ENCODE data around the gene DOCK4.

DOCK4 gene

GRCh38 chr7:112147793-112148361 lies 58.3 kb downstream of the DOCK4 start:
- no peaks in the 10 kb centered on the region for H3K9me3 Mint-ChIP-seq
- H3K4me1 Mint-ChIP-seq: no peaks in the 10 kb centered on the region
- H3K27ac Mint-ChIP-seq: no peak overlapping the region
- CTCF ChIA-PET: no interaction called here
- DNase-seq: no peak
- no peaks in the 10 kb centered on the region for H3K36me3 Mint-ChIP-seq
- H3K4me3 Mint-ChIP-seq: no peak overlapping the region
- peaks cover 12% of the 10 kb centered on the region for H3K27me3 Mint-ChIP-seq

GRCh38 chr7:112145206-112145605 lies 61.0 kb downstream of the DOCK4 start:
- Mint-ChIP-seq H3K27ac (no peak overlapping the region), H3K4me3 (no peak overlapping the region), H3K36me3 (no peaks in the 10 kb centered on the region), H3K4me1 (no peaks in the 10 kb centered on the region), H3K27me3 (peaks cover 5% of the 10 kb centered on the region), H3K9me3 (no peaks in the 10 kb centered on the region)
- CTCF ChIA-PET: no interaction called here
- DNase-seq: no peak

- Mint-ChIP-seq H3K27me3 (peaks cover 5% of the 10 kb centered on the region), H3K27ac (no peak overlapping the region), H3K9me3 (no peaks in the 10 kb centered on the region), H3K4me3 (no peak overlapping the region), H3K36me3 (no peaks in the 10 kb centered on the region), H3K4me1 (no peaks in the 10 kb centered on the region)
- DNase-seq: no peak
- CTCF ChIA-PET: no interaction called here
Observed at GRCh38 chr7:112144284-112145059, 61.7 kb downstream of the DOCK4 start.

DNA sequence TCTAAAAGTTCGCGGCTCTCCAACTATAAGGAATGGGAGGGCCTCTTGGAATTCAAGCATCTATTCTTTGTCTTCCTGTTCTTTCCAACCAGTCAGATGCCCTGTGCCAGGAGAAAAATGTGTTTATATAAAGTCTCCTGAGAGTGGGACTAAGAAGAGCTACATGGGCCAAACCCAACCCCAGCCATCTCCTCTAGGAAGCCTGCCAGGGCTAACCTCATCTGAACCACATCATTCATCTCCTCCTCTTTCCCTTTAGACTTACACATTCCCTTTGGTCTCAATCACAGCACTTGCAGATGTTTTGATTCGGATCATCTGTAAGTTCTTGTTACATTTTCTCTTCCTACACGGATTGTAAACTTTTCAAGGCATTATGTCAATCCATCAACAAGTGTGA lies 62.6 kb downstream of the DOCK4 start:
- H3K9me3 Mint-ChIP-seq: no peaks in the 10 kb centered on the region
- no peak for DNase-seq
- H3K27me3 Mint-ChIP-seq: peaks cover 5% of the 10 kb centered on the region
- no peak overlapping the region for H3K4me3 Mint-ChIP-seq
- no peaks in the 10 kb centered on the region for H3K4me1 Mint-ChIP-seq
- H3K36me3 Mint-ChIP-seq: no peaks in the 10 kb centered on the region
- CTCF ChIA-PET: no interaction called here
- no peak overlapping the region for H3K27ac Mint-ChIP-seq

DNA sequence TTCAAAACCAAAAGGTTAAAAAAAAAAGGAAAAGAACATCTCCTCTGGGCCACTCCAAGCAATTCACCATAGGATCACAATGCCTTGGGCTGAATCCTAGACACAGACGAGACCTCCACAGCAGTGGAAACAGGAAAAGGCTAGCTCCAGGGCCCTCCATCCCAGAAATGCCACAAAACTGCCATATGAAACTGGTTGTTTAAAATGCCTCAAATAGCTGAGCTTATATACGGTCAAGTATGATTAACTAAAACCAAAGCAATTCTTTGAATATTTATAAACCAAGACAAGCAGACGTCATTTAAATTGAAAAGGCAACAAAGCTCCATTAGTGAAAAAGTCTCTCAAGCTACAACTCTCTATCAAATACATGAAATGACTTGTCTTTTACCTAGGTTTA lies 63.1 kb downstream of the DOCK4 start:
- CTCF ChIA-PET: no interaction called here
- H3K4me1 Mint-ChIP-seq: no peaks in the 10 kb centered on the region
- H3K36me3 Mint-ChIP-seq: no peaks in the 10 kb centered on the region
- H3K4me3 Mint-ChIP-seq: no peak overlapping the region
- H3K27ac Mint-ChIP-seq: no peak overlapping the region
- DNase-seq: no peak
- H3K9me3 Mint-ChIP-seq: no peaks in the 10 kb centered on the region
- peaks cover 5% of the 10 kb centered on the region for H3K27me3 Mint-ChIP-seq

DNA sequence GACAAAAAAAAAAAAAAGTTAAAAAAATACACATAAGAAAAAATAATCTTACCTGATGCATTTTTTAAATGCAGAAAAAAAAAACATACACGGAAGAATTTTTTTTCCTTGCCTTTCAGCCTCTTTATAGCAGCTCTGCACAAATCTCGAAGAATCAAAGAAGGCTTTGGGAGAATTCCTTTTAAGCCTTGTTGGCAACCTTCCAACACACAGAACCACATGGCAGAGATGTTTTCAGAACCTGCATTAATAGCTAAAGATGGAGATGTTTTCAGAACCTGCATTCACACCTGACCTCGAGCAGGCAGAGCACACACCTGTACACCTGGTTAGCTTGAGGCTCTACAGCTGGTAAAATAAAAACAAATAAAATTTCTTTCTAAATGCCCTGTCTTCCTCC lies 65.6 kb downstream of the DOCK4 start:
- Mint-ChIP-seq H3K9me3 (no peaks in the 10 kb centered on the region), H3K27me3 (no peaks in the 10 kb centered on the region), H3K4me1 (no peaks in the 10 kb centered on the region), H3K4me3 (no peak overlapping the region), H3K36me3 (no peaks in the 10 kb centered on the region), H3K27ac (no peak overlapping the region)
- CTCF ChIA-PET: no interaction called here
- no peak for DNase-seq

GRCh38 chr7:112138938-112139337 lies 67.3 kb downstream of the DOCK4 start:
- H3K4me3 Mint-ChIP-seq: no peak overlapping the region
- CTCF ChIA-PET: no interaction called here

DNA sequence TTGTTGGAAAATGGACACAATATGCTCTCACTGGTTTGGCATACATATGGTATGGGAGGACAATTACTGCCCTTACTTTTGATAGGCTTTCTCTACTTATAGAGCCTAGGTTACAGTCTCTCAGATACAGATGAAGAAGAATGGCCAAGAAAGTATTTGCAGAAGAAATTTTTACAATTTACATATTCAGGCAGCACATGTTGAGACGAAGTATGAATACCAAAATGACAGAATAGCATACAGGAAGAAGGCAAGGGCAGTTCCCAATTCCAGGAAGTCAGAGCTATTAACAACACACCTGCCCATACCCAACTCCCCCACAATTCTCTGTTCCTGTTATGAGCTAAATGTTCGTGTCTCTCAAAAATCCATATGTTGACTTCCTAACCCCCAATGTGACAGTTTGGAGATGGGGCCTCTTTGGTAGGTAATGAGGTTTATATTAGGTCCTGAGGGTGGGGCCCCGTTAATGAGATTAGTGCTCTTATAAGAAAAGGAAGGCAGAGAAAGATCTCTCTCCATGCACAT lies 67.8 kb downstream of the DOCK4 start:
- H3K27me3 Mint-ChIP-seq: no peaks in the 10 kb centered on the region
- DNase-seq: no peak
- H3K36me3 Mint-ChIP-seq: no peaks in the 10 kb centered on the region
- CTCF ChIA-PET: no interaction called here
- H3K4me3 Mint-ChIP-seq: no peak overlapping the region
- H3K9me3 Mint-ChIP-seq: no peaks in the 10 kb centered on the region
- no peak overlapping the region for H3K27ac Mint-ChIP-seq
- H3K4me1 Mint-ChIP-seq: no peaks in the 10 kb centered on the region

More at GRCh38 chr7:112138938-112139337, 67.3 kb downstream of the DOCK4 start:
- DNase-seq: no peak
- H3K27me3 Mint-ChIP-seq: no peaks in the 10 kb centered on the region
- H3K4me1 Mint-ChIP-seq: no peaks in the 10 kb centered on the region
- no peak overlapping the region for H3K27ac Mint-ChIP-seq
- no peaks in the 10 kb centered on the region for H3K36me3 Mint-ChIP-seq
- H3K9me3 Mint-ChIP-seq: no peaks in the 10 kb centered on the region

DNA sequence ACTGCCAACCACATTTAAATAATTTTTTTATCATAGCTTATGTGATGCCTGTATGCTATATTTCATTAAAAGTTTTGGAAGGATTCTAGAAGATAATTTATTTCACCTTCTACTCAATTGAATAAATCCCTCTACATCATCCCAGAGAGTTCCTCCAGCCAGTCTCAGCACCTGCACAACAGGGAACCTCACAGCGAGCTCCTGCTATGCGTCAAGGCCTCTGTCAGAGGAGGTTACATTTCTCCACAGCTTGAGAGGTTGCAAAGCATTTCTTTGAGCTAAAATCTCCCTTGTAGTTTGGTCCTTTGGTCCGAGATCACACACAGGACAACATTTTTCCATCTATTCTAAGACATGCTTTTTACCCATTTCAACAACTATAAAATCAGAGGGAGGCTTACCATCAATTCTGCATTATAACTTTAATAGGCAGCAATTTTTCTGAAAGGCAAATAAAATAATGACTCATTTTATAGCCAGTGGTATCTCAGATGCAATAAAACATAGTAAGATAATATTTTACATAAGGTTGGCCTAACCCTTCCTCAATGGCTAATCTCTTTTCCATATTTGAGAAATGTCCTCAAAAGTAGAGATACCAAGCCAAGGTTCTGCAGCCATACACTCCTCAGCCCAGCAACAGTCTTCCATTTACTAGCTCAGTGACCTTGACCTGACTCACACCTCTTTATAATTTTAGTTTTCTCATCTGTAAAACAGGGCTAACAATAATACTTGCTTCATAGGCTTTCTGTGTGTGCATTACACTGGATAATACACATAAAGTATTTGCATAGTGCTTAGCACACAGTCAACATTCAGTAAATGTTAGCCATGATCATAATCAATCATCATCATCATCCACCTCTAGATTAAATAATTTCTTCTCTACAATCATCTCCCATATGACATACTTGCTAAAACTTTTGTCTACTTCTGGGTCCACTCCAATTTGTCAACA lies 68.8 kb downstream of the DOCK4 start:
- CTCF ChIA-PET: no interaction called here
- H3K36me3 Mint-ChIP-seq: no peaks in the 10 kb centered on the region
- H3K4me3 Mint-ChIP-seq: no peak overlapping the region
- no peaks in the 10 kb centered on the region for H3K4me1 Mint-ChIP-seq
- no peak for DNase-seq
- no peaks in the 10 kb centered on the region for H3K9me3 Mint-ChIP-seq
- H3K27me3 Mint-ChIP-seq: no peaks in the 10 kb centered on the region
- no peak overlapping the region for H3K27ac Mint-ChIP-seq

DNA sequence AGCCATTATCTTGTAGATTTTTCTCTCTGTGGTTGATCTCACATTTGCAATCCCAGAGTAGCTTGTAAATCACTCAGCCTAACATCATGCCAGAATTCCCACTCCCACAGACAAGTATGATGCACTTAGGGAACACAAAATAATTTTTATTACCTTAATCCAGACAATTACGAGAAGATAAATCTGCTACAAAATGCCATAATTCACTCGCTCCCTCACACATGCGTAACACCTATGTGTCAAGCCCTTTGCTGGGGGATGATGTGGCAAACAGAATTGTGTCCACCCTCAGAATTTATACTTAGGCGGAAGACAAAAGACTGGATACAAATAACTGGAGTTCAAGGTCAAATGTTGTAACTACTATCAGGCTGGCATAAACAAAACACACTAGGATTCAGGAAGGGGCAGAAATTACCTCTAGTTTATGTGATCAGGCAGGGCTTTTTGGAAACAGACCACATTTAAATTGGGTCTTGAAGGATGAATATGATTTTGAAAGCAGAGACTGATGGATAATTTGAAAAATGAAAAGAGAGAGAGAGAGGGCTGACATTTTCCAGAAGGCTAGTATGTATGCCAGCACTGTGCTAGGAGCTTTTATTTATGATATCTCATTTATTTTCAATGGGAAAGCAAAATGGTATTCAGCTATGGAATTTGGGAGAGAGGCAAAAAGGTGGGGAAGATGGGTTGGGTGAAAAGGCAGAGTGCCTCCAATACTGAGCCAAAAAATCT lies 69.8 kb downstream of the DOCK4 start:
- CTCF ChIA-PET: no interaction called here
- no peaks in the 10 kb centered on the region for H3K4me1 Mint-ChIP-seq
- no peaks in the 10 kb centered on the region for H3K27me3 Mint-ChIP-seq
- H3K36me3 Mint-ChIP-seq: no peaks in the 10 kb centered on the region
- no peak overlapping the region for H3K4me3 Mint-ChIP-seq
- no peaks in the 10 kb centered on the region for H3K9me3 Mint-ChIP-seq
- DNase-seq: no peak
- H3K27ac Mint-ChIP-seq: no peak overlapping the region

DNA sequence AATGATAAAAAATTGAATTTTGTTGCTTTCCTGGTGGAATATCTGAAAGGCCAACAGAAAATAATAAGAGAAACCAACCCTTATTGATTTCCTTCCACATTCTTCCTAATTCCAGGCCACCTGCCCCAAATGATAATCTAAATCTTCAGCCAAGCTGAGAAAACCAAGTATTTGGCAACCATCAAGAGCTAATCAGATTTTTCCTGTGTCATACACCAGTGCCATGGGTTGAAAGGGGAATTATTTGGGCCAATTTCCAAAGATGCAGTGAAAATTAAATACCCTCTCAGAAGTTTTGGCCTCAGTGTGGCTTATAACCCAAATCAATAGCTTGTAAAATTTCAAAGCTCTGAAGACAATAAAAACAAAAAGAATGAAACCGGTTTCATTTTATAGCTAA lies 70.4 kb downstream of the DOCK4 start:
- Mint-ChIP-seq H3K9me3 (no peaks in the 10 kb centered on the region), H3K4me3 (no peak overlapping the region), H3K4me1 (no peaks in the 10 kb centered on the region), H3K27ac (no peak overlapping the region), H3K27me3 (no peaks in the 10 kb centered on the region), H3K36me3 (no peaks in the 10 kb centered on the region)
- CTCF ChIA-PET: no interaction called here
- DNase-seq: no peak

DNA sequence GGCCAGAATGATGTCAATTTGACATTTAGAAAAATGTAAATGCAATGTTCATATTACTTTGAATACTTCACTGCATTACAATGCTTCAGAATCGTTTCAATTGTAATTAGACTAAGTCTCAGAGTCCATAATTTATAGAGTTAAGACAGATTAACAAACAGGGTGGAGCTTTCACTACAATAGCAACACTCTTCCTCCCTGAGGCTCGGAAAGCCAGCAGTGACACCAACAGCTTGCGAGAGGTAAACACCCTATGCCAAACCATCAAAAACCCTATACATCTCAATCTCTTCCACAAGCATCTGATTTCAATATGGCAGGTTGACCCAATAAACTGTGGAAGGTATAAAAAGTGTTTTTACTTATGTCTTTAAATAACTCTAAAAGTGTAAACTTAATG lies 72.2 kb downstream of the DOCK4 start:
- no peak overlapping the region for H3K27ac Mint-ChIP-seq

GRCh38 chr7:112133328-112133727 lies 72.9 kb downstream of the DOCK4 start:
- H3K4me3 Mint-ChIP-seq: no peak overlapping the region
- DNase-seq: no peak
- no peak overlapping the region for H3K27ac Mint-ChIP-seq
- no peaks in the 10 kb centered on the region for H3K4me1 Mint-ChIP-seq
- H3K36me3 Mint-ChIP-seq: no peaks in the 10 kb centered on the region
- no peaks in the 10 kb centered on the region for H3K9me3 Mint-ChIP-seq
- CTCF ChIA-PET: no interaction called here
- H3K27me3 Mint-ChIP-seq: no peaks in the 10 kb centered on the region

More for the DNA sequence above, 72.2 kb downstream of the DOCK4 start:
- no peak overlapping the region for H3K4me3 Mint-ChIP-seq
- CTCF ChIA-PET: no interaction called here
- no peaks in the 10 kb centered on the region for H3K36me3 Mint-ChIP-seq
- DNase-seq: no peak
- H3K9me3 Mint-ChIP-seq: no peaks in the 10 kb centered on the region
- no peaks in the 10 kb centered on the region for H3K4me1 Mint-ChIP-seq
- no peaks in the 10 kb centered on the region for H3K27me3 Mint-ChIP-seq

GRCh38 chr7:112132051-112132694 lies 74.0 kb downstream of the DOCK4 start:
- H3K27me3 Mint-ChIP-seq: no peaks in the 10 kb centered on the region
- CTCF ChIA-PET: no interaction called here
- no peaks in the 10 kb centered on the region for H3K36me3 Mint-ChIP-seq
- DNase-seq: no peak
- H3K27ac Mint-ChIP-seq: no peak overlapping the region
- no peak overlapping the region for H3K4me3 Mint-ChIP-seq
- H3K9me3 Mint-ChIP-seq: no peaks in the 10 kb centered on the region
- no peaks in the 10 kb centered on the region for H3K4me1 Mint-ChIP-seq

Measured in activated naive CD4-positive, alpha-beta T cell treated with anti-CD3 and anti-CD28 coated beads, Interleukin-2, amount 10 ng/mL, durations not matched to agents 7 days and 5 days (primary cell).